Mammary epithelial cell (primary cell): ENCODE results near the gene OR2A42.
"Not testable (repeated sequence)": the region's sequence is repeated elsewhere in the genome, so short reads cannot be mapped to it uniquely, and the experiment has no call there.

Experiments
- EZH2 ChIP-seq: IDR thresholded peaks from 2 replicates; pipeline ENCODE4 v1.6.1; 2012; ENCODE audit warnings: low read length, inconsistent platforms, borderline replicate concordance
- TF ChIP-seq, protein P1 (sequence below), 2 donors: IDR thresholded peaks in 1 of 2; conservative IDR thresholded peaks in 1 of 2; 2 replicates each; pipeline ENCODE4 v1.5.1; 2011 to 2012; ENCODE audit warnings: inconsistent platforms in 2 of 2, low read length in 2 of 2, mild to moderate bottlenecking in 2 of 2, control low read depth in 1 of 2, low read depth in 1 of 2; ENCODE audit not compliant: insufficient read depth in 1 of 2; ENCODE audit errors: extremely low read depth in 1 of 2

DNA sequence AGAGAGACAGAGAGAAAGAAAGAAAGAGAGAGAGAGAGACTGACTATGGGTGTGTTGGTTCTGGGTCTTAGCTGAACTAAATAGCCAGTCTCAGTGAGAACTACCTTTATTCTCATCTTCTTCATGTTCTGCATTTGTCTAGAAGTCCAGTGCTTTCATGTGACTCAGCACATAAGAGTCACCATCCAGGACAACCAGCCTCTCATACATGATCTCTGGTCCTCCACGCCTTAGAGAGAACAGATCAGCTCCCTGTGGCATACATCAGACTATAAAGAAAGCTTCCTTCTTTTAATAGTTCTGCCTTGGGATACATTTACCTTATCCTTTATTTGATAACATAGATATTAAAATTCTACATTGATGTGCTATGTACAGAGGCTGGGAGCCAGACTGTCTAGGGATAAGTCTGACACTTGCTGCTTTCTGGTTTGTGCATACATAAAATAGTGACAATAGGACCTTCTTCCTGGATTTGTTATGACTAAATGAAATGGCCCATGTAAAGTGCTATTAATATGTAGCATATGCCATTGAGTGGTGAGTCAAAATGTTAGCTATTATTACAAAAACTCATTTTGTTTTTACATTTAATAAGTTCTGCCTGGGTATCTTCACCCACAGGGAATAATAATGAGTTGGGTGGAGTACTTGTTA, 8.4 kb upstream of the OR2A42 start:
- TF ChIP-seq, protein P1, sequence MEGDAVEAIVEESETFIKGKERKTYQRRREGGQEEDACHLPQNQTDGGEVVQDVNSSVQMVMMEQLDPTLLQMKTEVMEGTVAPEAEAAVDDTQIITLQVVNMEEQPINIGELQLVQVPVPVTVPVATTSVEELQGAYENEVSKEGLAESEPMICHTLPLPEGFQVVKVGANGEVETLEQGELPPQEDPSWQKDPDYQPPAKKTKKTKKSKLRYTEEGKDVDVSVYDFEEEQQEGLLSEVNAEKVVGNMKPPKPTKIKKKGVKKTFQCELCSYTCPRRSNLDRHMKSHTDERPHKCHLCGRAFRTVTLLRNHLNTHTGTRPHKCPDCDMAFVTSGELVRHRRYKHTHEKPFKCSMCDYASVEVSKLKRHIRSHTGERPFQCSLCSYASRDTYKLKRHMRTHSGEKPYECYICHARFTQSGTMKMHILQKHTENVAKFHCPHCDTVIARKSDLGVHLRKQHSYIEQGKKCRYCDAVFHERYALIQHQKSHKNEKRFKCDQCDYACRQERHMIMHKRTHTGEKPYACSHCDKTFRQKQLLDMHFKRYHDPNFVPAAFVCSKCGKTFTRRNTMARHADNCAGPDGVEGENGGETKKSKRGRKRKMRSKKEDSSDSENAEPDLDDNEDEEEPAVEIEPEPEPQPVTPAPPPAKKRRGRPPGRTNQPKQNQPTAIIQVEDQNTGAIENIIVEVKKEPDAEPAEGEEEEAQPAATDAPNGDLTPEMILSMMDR (conservative IDR thresholded peaks at IDR 0.05 in 1 of 2, IDR thresholded peaks at IDR 0.05 in 1 of 2; ENCODE audit: extremely low read depth in 1 of 2, insufficient read depth in 1 of 2, low read depth in 1 of 2, low read length in 2 of 2), result not testable (repeated sequence)
- not testable (repeated sequence) for TF ChIP-seq EZH2
